GM06990 (cell line): ENCODE results near the gene DGKZ.

Source experiments
- DNase-seq: peaks from one replicate; pipeline ENCODE4 v3.0.0-alpha.2; 2011; ENCODE audit not compliant: insufficient read length; ENCODE audit errors: extremely low read depth
- H3K27me3 ChIP-seq: replicated peaks from 2 replicates; pipeline ENCODE4 v1.6.0; 2011; ENCODE audit warnings: low read length; ENCODE audit not compliant: control insufficient read depth, insufficient read depth
- H3K36me3 ChIP-seq: 2 replicates; pipeline ENCODE4 v1.5.1; 2011; ENCODE audit warnings: low read length; ENCODE audit not compliant: control insufficient read depth, insufficient read depth
- H3K4me3 ChIP-seq: replicated peaks from 2 replicates; pipeline ENCODE4 v1.5.1; 2011; ENCODE audit warnings: low read depth, mild to moderate bottlenecking, control low read depth, low read length
- TF ChIP-seq, protein P1 (sequence below): IDR thresholded peaks from 2 replicates; pipeline ENCODE4 v1.5.1; 2011; ENCODE audit warnings: low read length, control low read depth, mild to moderate bottlenecking, inconsistent platforms; ENCODE audit not compliant: insufficient read depth, poor library complexity, severe bottlenecking

DGKZ gene

GRCh38 chr11:46338988-46339666 is 8.1 kb upstream of the DGKZ start:
- Histone ChIP-seq H3K36me3 (no peaks in the 10 kb centered on the region), H3K27me3 (peaks cover under 1% of the 10 kb centered on the region), H3K4me3 (no peak overlapping the region)
- DNase-seq, result no peak
- TF ChIP-seq, protein P1, sequence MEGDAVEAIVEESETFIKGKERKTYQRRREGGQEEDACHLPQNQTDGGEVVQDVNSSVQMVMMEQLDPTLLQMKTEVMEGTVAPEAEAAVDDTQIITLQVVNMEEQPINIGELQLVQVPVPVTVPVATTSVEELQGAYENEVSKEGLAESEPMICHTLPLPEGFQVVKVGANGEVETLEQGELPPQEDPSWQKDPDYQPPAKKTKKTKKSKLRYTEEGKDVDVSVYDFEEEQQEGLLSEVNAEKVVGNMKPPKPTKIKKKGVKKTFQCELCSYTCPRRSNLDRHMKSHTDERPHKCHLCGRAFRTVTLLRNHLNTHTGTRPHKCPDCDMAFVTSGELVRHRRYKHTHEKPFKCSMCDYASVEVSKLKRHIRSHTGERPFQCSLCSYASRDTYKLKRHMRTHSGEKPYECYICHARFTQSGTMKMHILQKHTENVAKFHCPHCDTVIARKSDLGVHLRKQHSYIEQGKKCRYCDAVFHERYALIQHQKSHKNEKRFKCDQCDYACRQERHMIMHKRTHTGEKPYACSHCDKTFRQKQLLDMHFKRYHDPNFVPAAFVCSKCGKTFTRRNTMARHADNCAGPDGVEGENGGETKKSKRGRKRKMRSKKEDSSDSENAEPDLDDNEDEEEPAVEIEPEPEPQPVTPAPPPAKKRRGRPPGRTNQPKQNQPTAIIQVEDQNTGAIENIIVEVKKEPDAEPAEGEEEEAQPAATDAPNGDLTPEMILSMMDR, result no peak

DNA sequence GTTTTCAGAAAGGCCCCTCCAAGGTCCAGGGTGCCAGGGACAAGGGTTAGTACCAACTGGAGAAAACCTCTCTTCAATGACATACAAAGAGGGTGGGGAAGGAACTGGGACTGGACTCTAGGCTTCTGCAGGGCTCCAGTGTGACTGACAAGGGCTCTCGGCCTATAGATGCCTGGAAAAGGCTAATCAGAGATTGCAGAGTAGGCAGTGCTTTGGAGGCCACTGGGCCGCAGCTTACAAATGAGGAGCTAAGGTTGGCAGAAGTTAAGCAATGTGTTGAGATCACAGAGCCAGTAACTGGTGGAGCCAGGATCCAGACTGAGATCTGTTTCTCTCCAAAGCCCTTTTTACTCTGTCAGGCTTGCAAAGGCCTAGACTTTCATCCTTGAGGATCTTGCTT is 7.4 kb upstream of the DGKZ start:
- TF ChIP-seq, protein P1, result no peak
- Histone ChIP-seq H3K36me3 (no peaks in the 10 kb centered on the region), H3K27me3 (no peaks in the 10 kb centered on the region; the same call in 1 of the 2 replicates), H3K4me3 (no peak overlapping the region)
- no peak for DNase-seq

DNA sequence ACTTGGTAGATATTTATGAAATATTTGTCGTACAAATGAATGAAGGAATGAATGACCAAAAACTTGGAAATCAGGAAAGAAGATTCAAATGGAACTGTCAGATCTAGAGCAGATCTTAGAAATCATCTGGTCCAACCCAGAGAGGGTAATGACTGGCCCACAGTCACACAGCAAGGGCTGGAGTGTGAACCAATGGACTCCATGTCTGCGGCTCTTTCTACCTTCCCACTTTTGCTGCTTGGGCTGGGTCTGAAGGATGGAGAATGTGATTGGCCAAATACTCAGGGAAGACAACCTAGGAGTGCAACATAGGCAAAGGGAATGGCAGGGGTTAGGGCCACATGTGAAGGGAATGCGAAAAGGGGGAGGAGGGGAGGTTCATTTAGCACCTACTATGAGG is 5.8 kb upstream of the DGKZ start:
- H3K27me3 ChIP-seq, result no peaks in the 10 kb centered on the region; the same call in 1 of the 2 replicates
- no peaks in the 10 kb centered on the region for H3K36me3 ChIP-seq
- no peak for DNase-seq
- H3K4me3 ChIP-seq, result no peak overlapping the region
- TF ChIP-seq, protein P1, result no peak

DNA sequence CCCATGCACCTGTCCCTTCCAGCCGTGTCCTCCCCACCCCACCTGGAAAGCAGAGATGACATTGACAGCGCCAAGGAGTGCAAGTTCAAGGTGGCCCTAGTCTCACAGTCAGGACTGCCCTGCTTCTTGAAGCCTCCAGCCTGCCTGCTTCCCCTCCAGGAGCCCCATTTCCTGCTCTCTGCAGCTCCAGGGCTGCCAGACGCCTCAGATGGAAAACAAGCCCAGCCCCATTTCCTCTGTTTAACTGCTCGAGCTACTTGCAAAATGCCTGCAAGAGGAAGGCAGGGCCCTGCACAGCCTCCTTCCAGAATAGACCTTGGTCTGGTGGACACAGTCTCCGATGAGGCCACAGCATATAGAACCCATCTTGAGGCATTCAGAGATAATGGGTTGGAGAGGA is 5.0 kb upstream of the DGKZ start:
- DNase-seq, result no peak
- TF ChIP-seq, protein P1, result no peak
- H3K36me3 ChIP-seq, result no peaks in the 10 kb centered on the region
- no peaks in the 10 kb centered on the region for H3K27me3 ChIP-seq
- no peak overlapping the region for H3K4me3 ChIP-seq

DNA sequence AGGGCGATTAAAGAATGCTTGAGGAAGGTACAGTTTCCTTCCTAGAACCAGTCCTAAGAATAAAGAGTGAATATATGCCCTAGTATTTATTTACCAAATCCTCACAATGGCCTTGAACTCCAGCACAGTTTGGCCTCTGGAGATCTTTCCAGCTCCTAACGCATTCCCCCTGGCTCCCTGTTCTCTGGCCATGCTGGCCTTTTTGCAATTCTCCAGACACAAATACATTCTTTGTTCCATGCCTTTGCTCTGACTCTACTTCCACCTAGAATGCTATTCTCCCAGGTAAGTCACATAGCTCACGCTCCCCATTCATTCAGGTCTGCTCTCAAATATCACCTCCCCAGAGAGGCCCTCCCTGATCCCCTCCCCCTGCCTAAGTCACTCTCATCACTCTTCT is 3.7 kb upstream of the DGKZ start:
- TF ChIP-seq, protein P1, result no peak

More for the DNA sequence above, 3.7 kb upstream of the DGKZ start:
- DNase-seq, result no peak
- Histone ChIP-seq H3K27me3 (no peaks in the 10 kb centered on the region), H3K4me3 (no peak overlapping the region), H3K36me3 (no peaks in the 10 kb centered on the region)
